ENCODE results near the gene DHX35. TPM values are rescaled to one million over a fixed set of nuclear protein-coding genes. Genes with fewer than 3 reads are reported as not detected.

DHX35 gene
- total RNA-seq, 1 experiment from 2014 or later = 15.9 TPM

DNA sequence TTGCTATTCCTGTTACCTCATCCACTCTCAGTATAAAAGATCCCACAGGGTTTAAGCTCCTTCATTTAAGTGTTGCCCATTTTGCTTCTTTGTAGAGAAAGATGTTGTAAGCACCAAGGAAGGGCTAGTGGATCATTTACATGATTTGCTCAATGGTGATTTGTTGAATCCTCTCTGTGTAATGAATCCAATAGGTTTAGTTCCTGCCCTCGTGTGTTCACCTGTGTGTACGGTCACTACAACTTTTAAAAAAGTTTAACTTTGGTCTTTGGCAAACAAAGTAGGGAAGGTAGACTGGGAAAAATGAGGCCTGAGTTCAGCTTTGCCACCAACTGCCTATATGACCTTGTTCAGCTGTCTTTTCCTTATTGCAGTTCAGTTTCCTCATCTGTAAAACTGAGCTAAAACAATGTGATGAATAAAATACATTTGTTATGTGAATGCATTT, 51.5 kb downstream of the DHX35 start:
- Histone ChIP-seq H3K27ac (ENCODE audit: low read depth, low read length, poor library complexity, severe bottlenecking) (peak overlapping the region; percentile 57), H3K4me3 (ENCODE audit: low read depth, low read length, poor library complexity, severe bottlenecking) (no peak overlapping the region), H3K36me3 (ENCODE audit: insufficient read depth, low read length, poor library complexity, severe bottlenecking) (peaks cover 57% of the 10 kb centered on the region), H3K9me3 (ENCODE audit: low read depth, low read length, poor library complexity, severe bottlenecking) (peaks cover 6% of the 10 kb centered on the region), H3K27me3 (replicated peaks; ENCODE audit: insufficient read depth, low read depth, low read length, poor library complexity) (no peaks in the 10 kb centered on the region), H3K4me1 (ENCODE audit: insufficient read depth, low read length, poor library complexity, severe bottlenecking) (peaks cover 33% of the 10 kb centered on the region)
- intact Hi-C loops (cut with micrococcal nuclease; ENCODE audit: unreplicated experiment) = no loop called here
- no TSS peak for BruUV-seq (replicated peaks)
- TF ChIP-seq, protein P1, sequence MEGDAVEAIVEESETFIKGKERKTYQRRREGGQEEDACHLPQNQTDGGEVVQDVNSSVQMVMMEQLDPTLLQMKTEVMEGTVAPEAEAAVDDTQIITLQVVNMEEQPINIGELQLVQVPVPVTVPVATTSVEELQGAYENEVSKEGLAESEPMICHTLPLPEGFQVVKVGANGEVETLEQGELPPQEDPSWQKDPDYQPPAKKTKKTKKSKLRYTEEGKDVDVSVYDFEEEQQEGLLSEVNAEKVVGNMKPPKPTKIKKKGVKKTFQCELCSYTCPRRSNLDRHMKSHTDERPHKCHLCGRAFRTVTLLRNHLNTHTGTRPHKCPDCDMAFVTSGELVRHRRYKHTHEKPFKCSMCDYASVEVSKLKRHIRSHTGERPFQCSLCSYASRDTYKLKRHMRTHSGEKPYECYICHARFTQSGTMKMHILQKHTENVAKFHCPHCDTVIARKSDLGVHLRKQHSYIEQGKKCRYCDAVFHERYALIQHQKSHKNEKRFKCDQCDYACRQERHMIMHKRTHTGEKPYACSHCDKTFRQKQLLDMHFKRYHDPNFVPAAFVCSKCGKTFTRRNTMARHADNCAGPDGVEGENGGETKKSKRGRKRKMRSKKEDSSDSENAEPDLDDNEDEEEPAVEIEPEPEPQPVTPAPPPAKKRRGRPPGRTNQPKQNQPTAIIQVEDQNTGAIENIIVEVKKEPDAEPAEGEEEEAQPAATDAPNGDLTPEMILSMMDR (conservative IDR thresholded peaks at IDR 0.05; ENCODE audit: low read depth, low read length) = no peak
- no peak for TF ChIP-seq EZH2 (IDR thresholded peaks at IDR 0.05; ENCODE audit: borderline replicate concordance, low read depth, low read length, poor library complexity, severe bottlenecking)
- DNase-seq (ENCODE audit: low spot score) = no peak
- POLR2A ChIA-PET (ENCODE audit: low non-redundant PET) = no interaction called here
- CTCF ChIA-PET = no interaction called here

DNA sequence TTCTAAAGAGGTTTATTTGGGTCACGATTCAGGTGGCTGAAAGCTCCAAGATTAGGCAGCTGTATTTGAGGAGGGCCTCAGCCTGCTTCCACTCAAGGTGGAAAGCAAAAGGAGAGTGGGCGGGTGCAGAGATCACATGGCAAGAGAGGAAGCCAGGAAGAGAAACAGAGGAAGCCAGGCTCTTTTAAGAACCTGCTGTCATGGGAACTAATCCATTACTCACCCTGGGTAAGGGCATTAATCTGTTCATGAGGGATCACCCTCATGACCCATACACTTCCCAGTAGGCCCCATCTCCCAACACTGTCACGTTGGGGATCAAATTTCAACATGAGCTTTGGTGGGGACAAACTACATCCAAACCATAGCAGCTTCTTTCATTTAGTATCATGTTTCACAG, 53.9 kb downstream of the DHX35 start:
- Histone ChIP-seq H3K9me3 (ENCODE audit: low read depth, low read length, poor library complexity, severe bottlenecking) (peaks cover 6% of the 10 kb centered on the region), H3K27me3 (replicated peaks; ENCODE audit: insufficient read depth, low read depth, low read length, poor library complexity) (no peaks in the 10 kb centered on the region), H3K4me3 (ENCODE audit: low read depth, low read length, poor library complexity, severe bottlenecking) (no peak overlapping the region), H3K4me1 (ENCODE audit: insufficient read depth, low read length, poor library complexity, severe bottlenecking) (peaks cover 16% of the 10 kb centered on the region), H3K36me3 (ENCODE audit: insufficient read depth, low read length, poor library complexity, severe bottlenecking) (peaks cover 62% of the 10 kb centered on the region), H3K27ac (ENCODE audit: low read depth, low read length, poor library complexity, severe bottlenecking) (no peak overlapping the region)
- DNase-seq (ENCODE audit: low spot score) = no peak
- intact Hi-C loops (cut with micrococcal nuclease; ENCODE audit: unreplicated experiment) = no loop called here
- no peak for TF ChIP-seq EZH2 (IDR thresholded peaks at IDR 0.05; ENCODE audit: borderline replicate concordance, low read depth, low read length, poor library complexity, severe bottlenecking)
- TF ChIP-seq, protein P1 (conservative IDR thresholded peaks at IDR 0.05; ENCODE audit: low read depth, low read length) = no peak
- CTCF ChIA-PET = no interaction called here
- BruUV-seq (replicated peaks) = no TSS peak
- POLR2A ChIA-PET (ENCODE audit: low non-redundant PET) = no interaction called here

DNA sequence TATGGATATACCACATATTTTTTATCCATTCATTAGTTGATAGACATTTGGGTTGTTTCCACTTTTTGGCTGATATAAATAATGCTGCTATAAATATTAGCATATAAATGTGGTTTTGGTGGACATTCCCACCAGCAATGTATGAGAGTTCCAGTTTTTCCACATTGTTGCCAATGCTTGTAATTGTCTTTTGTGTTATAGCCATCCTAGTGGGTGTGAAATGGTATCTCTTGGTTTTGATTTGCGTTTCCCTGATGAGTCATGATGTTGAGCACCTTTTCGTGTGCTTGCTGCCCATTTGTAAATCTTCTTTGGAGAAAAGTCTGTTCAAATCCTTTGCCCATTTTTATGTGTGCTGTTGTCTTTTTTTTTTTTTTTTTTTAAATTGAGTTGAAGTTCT, 54.4 kb downstream of the DHX35 start:
- no peak overlapping the region for H3K4me3 ChIP-seq (ENCODE audit: low read depth, low read length, poor library complexity, severe bottlenecking)

More for the DNA sequence above, 54.4 kb downstream of the DHX35 start:
- TF ChIP-seq, protein P1 (conservative IDR thresholded peaks at IDR 0.05; ENCODE audit: low read depth, low read length) = no peak
- TF ChIP-seq EZH2 (IDR thresholded peaks at IDR 0.05; ENCODE audit: borderline replicate concordance, low read depth, low read length, poor library complexity, severe bottlenecking) = no peak
- no peak overlapping the region for H3K27ac ChIP-seq (ENCODE audit: low read depth, low read length, poor library complexity, severe bottlenecking)
- peaks cover 6% of the 10 kb centered on the region for H3K9me3 ChIP-seq (ENCODE audit: low read depth, low read length, poor library complexity, severe bottlenecking)
- intact Hi-C loops (cut with micrococcal nuclease; ENCODE audit: unreplicated experiment) = no loop called here
- H3K27me3 ChIP-seq (replicated peaks; ENCODE audit: insufficient read depth, low read depth, low read length, poor library complexity) = no peaks in the 10 kb centered on the region
- ChIA-PET POLR2A (ENCODE audit: low non-redundant PET) (no interaction called here), CTCF (no interaction called here)
- H3K4me1 ChIP-seq (ENCODE audit: insufficient read depth, low read length, poor library complexity, severe bottlenecking) = peaks cover 12% of the 10 kb centered on the region
- H3K36me3 ChIP-seq (ENCODE audit: insufficient read depth, low read length, poor library complexity, severe bottlenecking) = peaks cover 63% of the 10 kb centered on the region
- no TSS peak for BruUV-seq (replicated peaks)
- DNase-seq (ENCODE audit: low spot score) = no peak

All from A673 (cell line).